CD4-positive, alpha-beta T cell treated with Interferon alpha-2 for 1 hour (primary cell): ENCODE results near the gene MYCBP2.

Experiments used
- DNase-seq, 2 donors: peaks; one replicate each; pipeline ENCODE4 v3.0.0-alpha.2; 2020 to 2022

Gene MYCBP2

DNA sequence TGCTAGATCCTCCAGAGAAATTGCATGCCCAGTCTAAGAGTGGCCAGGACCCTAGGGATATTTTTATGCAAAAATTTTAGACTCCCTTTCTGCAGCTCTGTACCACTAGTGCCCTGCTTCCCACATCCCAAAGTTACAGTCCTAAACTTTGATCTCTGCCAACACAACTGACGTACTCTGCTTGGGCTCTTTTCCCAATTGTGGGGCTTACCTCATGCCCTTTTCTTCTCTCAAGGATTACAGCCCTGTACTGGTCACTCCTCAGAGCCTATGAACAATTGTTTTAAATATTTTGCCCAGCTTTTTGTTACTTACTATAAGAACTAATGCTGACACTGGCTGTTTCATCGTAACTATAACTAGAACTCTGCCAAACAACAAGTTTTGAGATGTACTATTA is 242.1 kb downstream of the MYCBP2 start:
- no peak for DNase-seq

- no peak for DNase-seq
Measured at GRCh38 chr13:77079902-77080413, 246.9 kb downstream of the MYCBP2 start.

GRCh38 chr13:77067519-77067918 is 259.4 kb downstream of the MYCBP2 start:
- DNase-seq = no peak

- no peak for DNase-seq
Measured at GRCh38 chr13:77065461-77066147, 261.3 kb downstream of the MYCBP2 start.

DNA sequence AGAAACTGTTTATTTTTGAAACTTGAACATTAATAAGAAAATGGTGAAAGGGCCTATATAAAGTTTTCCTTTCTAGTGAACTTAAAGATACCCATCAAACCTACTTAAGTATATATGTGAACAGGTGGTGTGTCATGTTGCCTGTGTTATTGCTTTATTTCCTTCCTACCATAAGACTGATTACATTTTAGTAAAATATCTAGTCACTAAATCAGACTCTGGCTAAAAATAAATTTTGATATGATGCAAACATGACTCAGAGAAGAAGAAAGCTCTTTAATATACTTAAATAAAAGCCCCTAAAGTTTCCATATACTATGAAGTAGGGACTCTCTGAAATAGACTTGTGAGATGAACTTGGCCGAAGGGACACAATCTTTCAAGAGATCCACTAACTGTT is 264.8 kb downstream of the MYCBP2 start:
- DNase-seq = no peak

GRCh38 chr13:77061362-77061761 is 265.5 kb downstream of the MYCBP2 start:
- DNase-seq = no peak

- DNase-seq = no peak
Measured at GRCh38 chr13:77056886-77057285, 270.0 kb downstream of the MYCBP2 start.

DNA sequence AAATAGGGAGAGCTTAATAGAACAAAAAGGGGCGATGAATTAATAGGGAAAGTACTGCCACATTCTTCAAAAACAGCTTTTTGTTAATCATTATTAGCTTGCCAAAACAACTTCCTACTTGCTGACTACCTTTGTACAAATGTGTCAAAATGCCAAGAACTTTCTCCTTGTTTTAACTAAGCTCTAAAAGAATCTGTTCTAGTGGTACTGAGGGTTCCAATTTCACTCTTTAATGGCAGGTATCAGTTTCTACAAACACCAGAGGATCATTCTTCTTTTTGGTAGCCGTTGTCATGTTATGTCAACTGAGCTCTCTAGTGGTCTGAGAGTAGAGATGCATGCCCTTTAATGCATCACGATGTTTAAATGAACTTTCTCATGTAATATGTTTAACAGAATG is 270.5 kb downstream of the MYCBP2 start:
- no peak for DNase-seq

DNA sequence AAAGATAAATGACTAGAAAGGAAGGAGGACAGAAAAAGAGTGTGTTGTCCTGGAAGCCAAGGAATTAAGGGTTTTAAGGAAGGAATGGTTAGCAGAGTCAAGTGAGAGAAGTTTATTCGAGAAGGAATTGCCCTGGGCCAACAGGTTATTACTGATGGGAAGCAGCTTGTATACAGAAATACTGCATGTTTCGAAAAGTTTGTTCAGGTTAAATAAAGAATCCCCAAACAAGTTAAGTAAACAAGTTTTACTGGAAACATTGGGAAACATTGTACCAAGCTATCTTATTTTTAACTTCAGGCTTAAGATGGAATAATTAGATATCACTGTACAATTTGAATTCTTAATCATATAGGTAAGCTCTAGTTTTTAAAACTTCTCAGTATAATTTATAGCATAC is 271.7 kb downstream of the MYCBP2 start:
- no peak for DNase-seq

- no peak for DNase-seq
Measured at GRCh38 chr13:77053192-77053591, 273.7 kb downstream of the MYCBP2 start.

- DNase-seq = no peak
Measured at GRCh38 chr13:77048681-77049080, 278.2 kb downstream of the MYCBP2 start.

- no peak for DNase-seq
Measured at GRCh38 chr13:77047649-77048343, 279.1 kb downstream of the MYCBP2 start.

GRCh38 chr13:77042566-77043177 is 284.2 kb downstream of the MYCBP2 start:
- no peak for DNase-seq

- DNase-seq = no peak
Measured at GRCh38 chr13:77040835-77041234, 286.1 kb downstream of the MYCBP2 start.

DNA sequence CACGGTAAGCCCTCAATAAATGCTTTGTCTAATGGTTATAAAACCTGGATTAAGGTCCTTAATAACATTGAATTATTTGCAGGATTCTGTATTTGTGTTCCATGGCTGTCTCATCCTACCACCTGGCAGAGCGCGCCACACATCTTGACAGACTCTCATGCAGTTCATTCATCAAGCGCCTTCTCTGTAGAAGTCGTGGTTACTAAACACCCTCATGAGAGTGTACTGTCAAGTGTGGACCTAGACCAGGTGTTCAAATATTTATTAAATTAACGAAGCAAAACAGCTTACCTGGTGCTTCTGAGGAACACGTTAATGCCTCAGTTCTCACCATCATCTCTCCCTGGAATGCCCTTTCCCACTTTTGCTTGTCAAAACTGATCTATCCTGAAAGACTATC is 286.8 kb downstream of the MYCBP2 start:
- DNase-seq = no peak

DNA sequence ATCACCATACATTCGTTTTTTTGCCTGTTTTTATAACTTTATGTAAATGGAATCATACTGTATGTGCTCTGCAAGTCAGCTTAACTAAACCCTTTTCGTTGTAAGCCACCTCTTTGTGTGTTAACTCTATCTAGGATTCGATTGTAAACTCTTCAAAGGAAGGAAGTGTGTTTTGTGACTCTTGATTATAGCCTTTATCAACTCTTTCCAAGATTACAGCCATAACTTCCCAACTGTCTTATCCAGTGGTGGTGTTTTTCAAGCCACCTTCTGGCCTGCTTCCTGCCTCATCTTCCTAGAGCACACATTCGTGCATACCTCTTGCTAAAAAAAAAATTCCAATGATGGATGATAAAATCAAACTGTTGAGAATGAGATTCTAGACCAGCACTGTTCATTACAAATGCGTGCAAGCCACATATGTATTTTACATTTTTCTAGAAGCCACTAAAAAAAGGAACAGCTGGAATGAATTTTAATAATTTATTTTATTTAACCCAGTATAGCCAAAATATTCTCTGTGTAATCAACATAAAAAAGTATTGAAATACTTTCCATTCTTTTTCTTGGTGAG is 287.9 kb downstream of the MYCBP2 start:
- no peak for DNase-seq

- no peak for DNase-seq
Measured at GRCh38 chr13:77036279-77036678, 290.6 kb downstream of the MYCBP2 start.

DNA sequence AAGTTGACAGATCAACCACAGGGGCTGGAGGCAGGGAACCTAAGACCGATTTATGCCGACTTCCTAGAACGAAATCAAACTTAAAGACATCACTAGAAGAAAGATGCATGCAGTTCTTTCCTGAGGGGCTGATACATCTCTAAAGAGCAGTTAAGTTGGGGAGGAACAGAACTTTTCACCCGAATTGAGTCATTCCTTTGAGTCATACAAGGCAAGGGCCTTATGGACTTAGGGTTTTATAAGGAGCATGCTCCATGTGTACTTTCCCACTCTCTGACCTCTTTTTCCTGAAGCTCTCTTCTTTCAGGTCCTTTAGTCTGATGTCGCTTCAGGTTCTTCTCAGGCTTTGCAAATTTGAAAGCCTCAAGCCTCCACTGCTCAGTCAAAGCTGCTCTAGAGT is 292.0 kb downstream of the MYCBP2 start:
- no peak for DNase-seq

- no peak for DNase-seq
Measured at GRCh38 chr13:77033717-77034302, 293.1 kb downstream of the MYCBP2 start.

DNA sequence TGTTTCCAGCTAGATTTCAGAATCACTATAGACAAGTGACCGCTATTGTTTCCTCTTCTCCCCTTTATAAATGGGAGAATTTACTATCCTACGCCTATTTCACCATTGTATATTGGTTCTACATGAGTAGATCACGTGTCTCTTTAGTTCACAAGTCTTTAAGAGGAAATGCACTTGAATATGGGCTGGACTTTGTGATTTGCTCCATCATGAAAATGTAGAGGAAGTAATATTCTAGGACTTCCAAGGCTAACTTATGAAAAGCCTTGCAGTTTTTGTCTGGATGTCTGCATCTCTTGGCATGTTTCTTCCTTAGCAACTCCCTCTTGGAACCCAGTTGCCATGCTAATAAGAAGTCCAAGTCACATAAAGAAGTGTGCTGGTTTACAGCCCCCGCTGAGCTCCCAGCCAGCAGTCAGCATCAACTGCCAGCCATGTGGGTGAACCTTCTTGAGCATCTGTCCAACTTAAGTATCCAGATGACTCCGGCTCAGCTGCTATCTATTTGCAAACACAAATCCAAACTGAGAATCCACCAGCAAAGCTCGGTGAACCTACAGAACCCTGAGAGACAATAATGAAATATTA is 295.1 kb downstream of the MYCBP2 start:
- DNase-seq = no peak

DNA sequence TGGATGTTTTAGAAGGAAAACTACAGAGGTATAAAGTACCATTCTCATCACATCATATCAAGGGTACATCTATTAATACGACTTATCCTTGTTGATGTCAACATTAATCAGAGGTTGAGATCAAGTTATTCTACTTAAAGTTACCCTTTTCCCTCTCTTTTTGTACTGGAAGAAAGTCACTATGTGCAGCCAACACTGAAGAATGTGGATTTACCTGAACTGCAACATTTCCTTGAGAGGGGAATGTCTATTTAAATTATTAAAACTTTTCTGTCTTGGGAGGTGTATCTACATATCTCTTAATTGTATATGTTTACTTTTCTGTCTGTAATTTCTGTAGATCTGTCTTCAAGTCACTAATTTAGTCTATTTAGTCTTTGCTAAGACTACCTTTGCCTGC is 297.5 kb downstream of the MYCBP2 start:
- no peak for DNase-seq

DNA sequence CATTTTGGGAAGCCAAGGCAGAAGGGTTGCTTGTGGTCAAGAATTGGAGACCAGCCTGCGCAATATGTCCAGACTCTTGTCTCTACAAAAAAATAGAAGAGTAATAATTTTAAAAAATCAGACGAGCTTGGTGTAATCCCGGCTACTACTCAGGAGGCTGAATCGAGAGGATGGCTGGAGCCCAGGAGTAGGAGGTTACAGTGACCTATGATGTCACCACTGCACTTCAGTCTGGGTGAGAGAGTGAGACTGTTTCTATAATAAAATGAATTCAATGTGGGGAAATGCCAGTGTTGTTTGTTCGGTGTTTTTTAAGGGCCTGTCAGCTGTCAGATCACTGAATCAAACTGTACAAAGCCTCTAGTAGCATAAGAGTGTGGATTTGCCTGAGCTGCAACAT is 298.7 kb downstream of the MYCBP2 start:
- DNase-seq = no peak
